WERI-Rb-1 (cell line): ENCODE measurements around the gene APOF.
"Not testable (repeated sequence)": the region's sequence is repeated elsewhere in the genome, so short reads cannot be mapped to it uniquely, and the experiment has no call there.

ENCODE experiments used
- DNase-seq: peaks from one replicate; pipeline ENCODE4 v3.0.0-alpha.2; 2020
- H3K27ac ChIP-seq: fragments of 250-450 bp; sonication (Bioruptor Pico); 2 replicates; pipeline ENCODE4 v1.5.1; 2020; ENCODE audit warnings: mild to moderate bottlenecking, moderate library complexity
- H3K27me3 ChIP-seq: fragments of 250-450 bp; sonication (Bioruptor Pico); 2 replicates; pipeline ENCODE4 v1.5.1; 2021; ENCODE audit warnings: mild to moderate bottlenecking, low read depth, moderate library complexity; ENCODE audit not compliant: insufficient read depth, severe bottlenecking
- H3K36me3 ChIP-seq: fragments of 250-450 bp; sonication (Bioruptor Pico); 2 replicates; pipeline ENCODE4 v1.5.1; 2020; ENCODE audit warnings: mild to moderate bottlenecking, moderate library complexity
- H3K4me3 ChIP-seq: 2 replicates; pipeline ENCODE4 v1.5.1; 2011; ENCODE audit warnings: low read depth, mild to moderate bottlenecking, control low read depth, low read length
- H3K9me3 ChIP-seq: fragments of 250-450 bp; sonication (Bioruptor Pico); 2 replicates; pipeline ENCODE4 v1.5.1; 2021; ENCODE audit warnings: mild to moderate bottlenecking, moderate library complexity; ENCODE audit not compliant: severe bottlenecking
- TF ChIP-seq, protein P1 (sequence below): IDR thresholded peaks from 2 replicates; pipeline ENCODE4 v1.5.1; 2011; ENCODE audit warnings: low read depth, mild to moderate bottlenecking, control low read depth, inconsistent platforms, low read length

Gene APOF

GRCh38 chr12:56351325-56351724 is 11.3 kb downstream of the APOF start:
- Histone ChIP-seq H3K4me3 (no peak overlapping the region), H3K27me3 (no peaks in the 10 kb centered on the region), H3K36me3 (peaks cover 60% of the 10 kb centered on the region), H3K9me3 (no peaks in the 10 kb centered on the region), H3K27ac (no peak overlapping the region)
- no peak for DNase-seq
- TF ChIP-seq, protein P1, sequence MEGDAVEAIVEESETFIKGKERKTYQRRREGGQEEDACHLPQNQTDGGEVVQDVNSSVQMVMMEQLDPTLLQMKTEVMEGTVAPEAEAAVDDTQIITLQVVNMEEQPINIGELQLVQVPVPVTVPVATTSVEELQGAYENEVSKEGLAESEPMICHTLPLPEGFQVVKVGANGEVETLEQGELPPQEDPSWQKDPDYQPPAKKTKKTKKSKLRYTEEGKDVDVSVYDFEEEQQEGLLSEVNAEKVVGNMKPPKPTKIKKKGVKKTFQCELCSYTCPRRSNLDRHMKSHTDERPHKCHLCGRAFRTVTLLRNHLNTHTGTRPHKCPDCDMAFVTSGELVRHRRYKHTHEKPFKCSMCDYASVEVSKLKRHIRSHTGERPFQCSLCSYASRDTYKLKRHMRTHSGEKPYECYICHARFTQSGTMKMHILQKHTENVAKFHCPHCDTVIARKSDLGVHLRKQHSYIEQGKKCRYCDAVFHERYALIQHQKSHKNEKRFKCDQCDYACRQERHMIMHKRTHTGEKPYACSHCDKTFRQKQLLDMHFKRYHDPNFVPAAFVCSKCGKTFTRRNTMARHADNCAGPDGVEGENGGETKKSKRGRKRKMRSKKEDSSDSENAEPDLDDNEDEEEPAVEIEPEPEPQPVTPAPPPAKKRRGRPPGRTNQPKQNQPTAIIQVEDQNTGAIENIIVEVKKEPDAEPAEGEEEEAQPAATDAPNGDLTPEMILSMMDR = no peak

GRCh38 chr12:56350662-56351061 is 12.0 kb downstream of the APOF start:
- Histone ChIP-seq H3K27me3 (no peaks in the 10 kb centered on the region), H3K4me3 (no peak overlapping the region), H3K27ac (no peak overlapping the region), H3K36me3 (peaks cover 56% of the 10 kb centered on the region), H3K9me3 (no peaks in the 10 kb centered on the region)
- TF ChIP-seq, protein P1 = no peak
- no peak for DNase-seq

GRCh38 chr12:56348776-56349175 is 13.9 kb downstream of the APOF start:
- Histone ChIP-seq H3K36me3 (peaks cover 48% of the 10 kb centered on the region), H3K9me3 (no peaks in the 10 kb centered on the region), H3K27ac (no peak overlapping the region), H3K27me3 (no peaks in the 10 kb centered on the region), H3K4me3 (no peak overlapping the region)
- DNase-seq = no peak
- TF ChIP-seq, protein P1 = no peak

GRCh38 chr12:56347255-56347654 is 15.4 kb downstream of the APOF start:
- not testable (repeated sequence) for H3K27me3 ChIP-seq, H3K9me3 ChIP-seq, DNase-seq, H3K27ac ChIP-seq, H3K4me3 ChIP-seq
- H3K36me3 ChIP-seq = peaks cover 50% of the 10 kb centered on the region

GRCh38 chr12:56346675-56347074 is 16.0 kb downstream of the APOF start:
- H3K27me3 ChIP-seq = no peaks in the 10 kb centered on the region
- H3K9me3 ChIP-seq = no peaks in the 10 kb centered on the region
- no peak overlapping the region for H3K27ac ChIP-seq
- H3K4me3 ChIP-seq = no peak overlapping the region
- peaks cover 50% of the 10 kb centered on the region for H3K36me3 ChIP-seq
- DNase-seq = peak; percentile 56
- TF ChIP-seq, protein P1 = peak; percentile 63

DNA sequence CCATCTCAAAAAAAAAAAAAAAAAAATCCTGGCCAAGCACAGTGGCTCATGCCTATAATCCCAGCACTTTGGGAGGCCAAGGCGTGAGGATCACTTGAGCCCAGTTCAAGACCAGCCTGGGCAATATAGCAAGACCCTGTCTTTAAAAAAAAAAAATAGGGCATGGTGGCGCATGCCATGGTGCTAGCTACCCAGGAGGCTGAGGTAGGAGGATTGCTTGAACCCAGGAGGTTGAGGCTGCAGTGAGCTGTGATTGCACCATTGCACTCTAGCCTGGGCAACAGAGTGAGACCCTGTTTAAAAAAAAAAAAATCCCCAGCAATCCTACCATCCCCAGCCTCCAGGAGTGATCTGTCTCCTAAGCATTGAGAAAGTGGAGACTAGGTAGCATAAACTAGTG is 20.4 kb downstream of the APOF start:
- H3K27me3 ChIP-seq, H3K9me3 ChIP-seq, DNase-seq, H3K27ac ChIP-seq, H3K4me3 ChIP-seq: not testable (repeated sequence)
- H3K36me3 ChIP-seq = peaks cover 16% of the 10 kb centered on the region

DNA sequence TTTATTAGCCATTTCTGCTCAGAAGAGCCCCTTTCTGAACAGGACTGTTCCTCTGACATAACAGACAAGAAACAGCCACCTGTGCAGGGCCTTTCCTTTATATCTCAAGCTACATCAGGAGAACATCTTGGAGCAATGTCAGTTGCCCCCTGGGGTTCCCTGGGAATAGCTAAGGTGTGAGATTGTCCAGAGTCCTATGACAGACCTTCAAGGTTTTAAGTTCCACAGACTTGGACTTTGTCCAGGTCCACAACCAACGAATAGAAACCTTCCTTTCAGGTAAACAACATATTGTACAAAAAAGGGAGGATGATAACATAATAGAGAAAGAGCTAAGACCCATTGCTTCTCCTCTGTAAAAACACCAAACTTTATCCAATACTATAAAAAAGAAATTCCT is 21.0 kb downstream of the APOF start:
- Histone ChIP-seq H3K9me3 (no peaks in the 10 kb centered on the region), H3K36me3 (peaks cover 13% of the 10 kb centered on the region), H3K27me3 (no peaks in the 10 kb centered on the region), H3K27ac (no peak overlapping the region), H3K4me3 (no peak overlapping the region)
- TF ChIP-seq, protein P1 = no peak
- no peak for DNase-seq
